SK-N-DZ (cell line): Measurements from ENCODE around the gene CRYBG3. TPM values are rescaled to one million over a fixed set of nuclear protein-coding genes. Genes with fewer than 3 reads are reported as not detected.
"Not testable (repeated sequence)": the region's sequence is repeated elsewhere in the genome, so short reads cannot be mapped to it uniquely, and the experiment has no call there.

ENCODE experiments used
- DNase-seq: peaks from one replicate; pipeline ENCODE4 v3.0.0-alpha.2; 2015; ENCODE audit warnings: low spot score
- polyA plus RNA-seq, 2 experiments: library from polyadenylated mRNA; depleted of rRNA; stranded (reverse); fragments of >200 nt; gene quantifications; 2 replicates each; pipeline ENCODE4 v1.2.3, GENCODE V29; 2014

The CRYBG3 gene
- 3.7 and 3.9 TPM in 2 replicates for polyA plus RNA-seq (2014; cell fraction: cytosol; rRNA removed)
- polyA plus RNA-seq (2014; cell fraction: nucleus; rRNA removed) = 5.5 and 6.7 TPM in 2 replicates

DNA sequence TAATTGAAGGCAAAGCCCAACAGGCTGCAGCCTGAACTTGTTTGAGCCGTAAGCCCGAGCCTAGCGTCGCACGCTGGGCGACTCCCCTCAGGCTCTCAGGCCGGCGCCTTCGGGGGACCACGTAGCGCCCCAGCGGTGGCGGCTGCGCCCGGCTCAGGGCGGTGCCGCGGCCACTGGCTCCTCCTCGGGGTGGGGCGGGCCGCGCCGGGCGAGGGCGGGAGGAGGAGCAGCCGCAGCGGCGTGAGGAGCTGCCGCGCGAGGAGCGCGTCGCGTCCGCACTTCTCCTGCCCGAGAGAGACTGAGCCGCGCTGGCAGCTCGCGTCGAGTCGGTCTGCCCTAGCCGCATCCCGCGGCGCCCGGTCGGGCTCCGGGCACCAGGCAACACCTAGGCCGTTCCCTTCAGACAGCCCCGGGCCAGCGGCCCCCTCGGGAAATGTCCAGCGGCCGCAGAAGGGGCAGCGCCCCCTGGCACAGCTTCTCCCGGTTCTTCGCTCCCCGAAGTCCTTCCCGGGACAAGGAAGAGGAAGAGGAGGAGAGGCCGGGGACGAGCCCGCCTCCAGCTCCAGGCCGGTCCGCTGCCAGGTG, at the start of gene CRYBG3:
TSS of gene CRYBG3 (plus strand) at position 238 of the 585 bp plus-strand sequence. CDS start at position 434, 196 bp downstream.
- peak; percentile 73 for DNase-seq

- DNase-seq = no peak
Observed at GRCh38 chr3:97772926-97773325, 48.9 kb upstream of the CRYBG3 start.

DNA sequence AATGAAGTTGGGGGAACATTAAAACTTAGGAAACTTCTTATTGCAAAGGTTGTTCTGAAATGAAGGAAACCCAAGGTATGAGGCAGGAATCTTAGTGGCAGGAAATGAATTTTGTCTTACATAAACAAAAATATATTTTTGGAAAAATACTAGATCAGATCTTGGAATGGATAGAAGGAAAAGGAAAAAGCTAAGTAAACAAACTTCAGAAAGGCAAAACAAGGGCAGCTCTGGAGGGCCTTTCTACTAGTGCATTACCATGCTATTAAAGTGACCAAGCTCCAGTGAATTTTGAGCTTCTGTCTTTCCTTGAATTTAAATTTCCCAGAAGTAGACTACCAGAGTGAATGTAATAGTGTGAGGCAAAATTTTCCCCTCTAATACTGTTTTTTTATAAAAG, 43.7 kb upstream of the CRYBG3 start:
- DNase-seq = no peak

DNA sequence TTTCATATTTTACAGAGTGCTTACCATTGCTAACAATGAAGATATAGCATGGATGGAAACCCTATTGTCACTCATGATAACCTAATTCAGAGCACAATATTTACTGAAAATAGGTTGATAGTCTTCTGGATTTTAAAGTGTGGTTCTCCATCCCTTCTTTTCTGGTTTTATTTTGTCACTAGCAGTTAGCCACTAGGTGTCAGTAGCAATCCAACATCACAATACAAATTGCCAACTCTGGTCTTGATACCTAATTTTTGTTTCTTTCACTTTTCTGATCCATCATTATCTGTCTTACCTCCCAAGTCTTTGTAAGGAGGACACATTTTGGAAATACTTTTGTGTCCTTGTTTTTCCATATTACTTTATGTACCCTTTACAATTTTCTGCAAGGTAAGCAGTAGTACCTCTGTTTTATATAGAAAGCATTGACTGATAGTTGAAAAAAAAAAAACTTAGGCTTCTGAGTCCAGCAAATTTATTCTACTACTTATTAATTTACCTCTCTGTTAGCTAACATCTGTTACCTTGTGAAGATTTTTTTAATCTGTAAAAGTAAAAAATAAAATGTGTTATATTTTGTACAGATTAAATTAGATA, 28.3 kb upstream of the CRYBG3 start:
- DNase-seq = peak; percentile 63

- DNase-seq = no peak
Observed at GRCh38 chr3:97795951-97796350, 25.9 kb upstream of the CRYBG3 start.

DNA sequence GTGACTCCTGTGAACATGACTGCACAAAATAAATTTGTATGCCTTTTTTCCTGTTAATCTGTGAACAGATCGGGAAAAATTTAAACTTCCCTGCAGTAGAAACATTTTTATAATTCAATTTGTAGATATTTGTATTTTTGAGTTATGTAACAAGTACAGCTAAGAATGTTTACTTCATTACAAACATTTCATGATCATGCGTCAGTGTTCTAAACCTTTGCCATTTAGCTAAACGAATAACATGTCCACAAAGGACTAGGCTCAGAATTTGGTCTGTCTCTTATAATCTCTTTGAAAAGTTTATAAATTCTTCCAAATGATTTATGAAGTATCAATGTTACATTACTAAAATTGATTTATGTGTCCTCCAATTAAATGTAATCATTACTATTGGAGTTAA, 17.3 kb upstream of the CRYBG3 start:
- DNase-seq = no peak

DNA sequence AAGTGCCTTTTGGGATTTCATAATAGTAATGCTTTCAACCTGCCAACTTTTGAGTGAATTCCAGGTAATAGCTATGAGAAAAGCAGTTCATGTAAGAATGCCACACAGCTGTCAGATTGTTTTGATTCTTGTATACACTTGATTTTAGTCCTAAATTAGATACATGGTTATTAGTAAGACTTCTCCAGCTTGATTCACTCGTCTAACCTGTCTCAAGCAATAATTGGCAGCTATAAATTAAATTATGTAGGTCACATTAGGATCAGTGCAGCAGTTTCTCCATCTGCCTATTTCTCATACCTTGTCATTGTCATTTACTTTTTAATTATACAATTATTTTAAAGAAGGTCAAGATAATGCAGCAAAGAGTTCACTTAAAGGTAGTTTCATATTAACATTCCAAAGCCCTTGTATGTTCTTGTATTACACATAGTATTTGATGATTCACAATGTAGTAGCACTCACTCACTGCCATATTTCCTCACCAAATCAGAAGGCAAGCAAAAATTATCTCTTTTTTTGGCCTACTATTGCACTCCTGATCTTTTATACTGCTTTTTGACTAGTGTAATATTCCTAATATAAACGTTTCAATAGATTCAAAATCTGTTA, 10.9 kb upstream of the CRYBG3 start:
- no peak for DNase-seq

DNA sequence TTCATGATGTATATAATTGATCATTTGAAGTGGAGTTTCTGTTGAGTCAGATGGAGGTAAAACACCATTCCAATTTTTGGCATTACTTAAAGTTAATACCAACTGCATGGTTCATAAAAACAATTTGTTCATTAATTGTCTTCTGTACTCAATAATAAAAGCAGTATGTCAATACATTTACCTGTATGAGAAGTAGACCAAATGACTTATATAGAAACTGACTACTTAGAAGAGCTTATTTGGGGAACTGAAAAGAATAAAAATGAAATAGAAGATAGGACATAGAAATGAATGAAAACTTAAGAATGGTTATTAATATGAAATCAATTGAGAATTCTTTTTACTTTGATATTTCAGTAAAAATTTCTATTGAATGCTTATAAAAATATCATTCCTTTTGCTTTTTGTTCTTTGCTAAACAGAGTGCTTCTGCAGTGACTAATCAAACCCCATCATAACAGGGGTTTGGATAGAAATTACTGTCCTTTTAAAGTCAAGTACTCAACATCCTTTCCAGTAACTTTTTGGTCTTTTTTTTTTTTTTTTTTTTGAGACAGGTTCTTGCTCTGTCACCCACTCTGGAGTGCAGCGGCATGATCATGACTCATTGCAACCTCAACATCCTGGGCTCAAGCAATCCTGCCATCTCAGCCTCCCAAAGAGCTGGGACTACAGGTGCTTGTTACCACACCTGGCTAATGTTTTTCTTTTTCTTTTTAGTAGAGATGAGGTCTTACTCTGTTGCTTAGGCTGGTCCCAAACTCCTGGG, 6.5 kb upstream of the CRYBG3 start:
- DNase-seq = no peak

DNA sequence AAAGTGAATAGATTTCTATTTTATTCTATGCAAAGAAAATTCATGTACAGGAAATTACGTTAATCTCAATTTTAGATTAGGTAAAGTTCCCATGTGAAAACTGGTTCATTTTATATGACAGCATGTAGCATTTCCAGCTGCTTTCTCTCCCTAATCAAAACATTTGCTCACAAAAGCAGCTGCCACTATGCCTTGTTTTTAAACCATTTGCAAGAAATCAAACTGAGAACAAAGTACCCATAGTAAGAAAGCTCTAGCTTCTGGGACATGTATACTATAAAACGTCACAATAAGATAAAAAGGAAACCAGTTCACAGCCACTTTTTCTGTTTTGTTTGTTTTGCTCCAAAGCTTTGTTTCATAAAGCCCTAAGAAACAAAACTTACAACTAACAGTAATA, 5.0 kb upstream of the CRYBG3 start:
- no peak for DNase-seq

GRCh38 chr3:97817965-97818364, 3.8 kb upstream of the CRYBG3 start:
- DNase-seq = peak; percentile 61

DNA sequence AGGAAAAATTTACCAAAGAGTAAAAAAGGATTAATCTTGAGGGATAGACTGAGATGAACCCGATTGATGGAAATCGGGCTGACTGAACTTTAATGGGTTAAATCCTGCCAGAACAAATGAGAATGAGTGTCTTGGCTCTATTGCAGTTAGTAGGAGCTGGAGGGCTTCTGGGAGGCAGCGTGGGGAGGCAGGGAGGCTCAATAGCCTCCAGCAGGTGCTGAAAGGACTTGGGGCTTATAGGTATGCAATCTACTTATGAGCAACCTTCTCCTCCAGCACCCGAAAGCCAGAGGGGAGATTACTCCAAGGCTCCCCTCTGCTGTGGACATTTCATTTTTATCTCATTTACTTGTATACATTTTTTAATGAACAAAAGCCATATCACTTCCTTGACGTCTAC, 1.0 kb upstream of the CRYBG3 start:
- no peak for DNase-seq

GRCh38 chr3:97821287-97821773, 481 bp upstream of the CRYBG3 start:
- no peak for DNase-seq

GRCh38 chr3:97822359-97822775, 556 bp downstream of the CRYBG3 start:
- peak; percentile 29 for DNase-seq

- DNase-seq = no peak
Observed at GRCh38 chr3:97823046-97824004, 1.5 kb downstream of the CRYBG3 start.

- DNase-seq = no peak
Observed at GRCh38 chr3:97825101-97825500, 3.3 kb downstream of the CRYBG3 start.

- no peak for DNase-seq
Observed at GRCh38 chr3:97827741-97828471, 6.1 kb downstream of the CRYBG3 start.

- DNase-seq = no peak
Observed at GRCh38 chr3:97829198-97829597, 7.4 kb downstream of the CRYBG3 start.

GRCh38 chr3:97830638-97831037, 8.8 kb downstream of the CRYBG3 start:
- DNase-seq = no peak

GRCh38 chr3:97831140-97831539, 9.3 kb downstream of the CRYBG3 start:
- DNase-seq = no peak

DNA sequence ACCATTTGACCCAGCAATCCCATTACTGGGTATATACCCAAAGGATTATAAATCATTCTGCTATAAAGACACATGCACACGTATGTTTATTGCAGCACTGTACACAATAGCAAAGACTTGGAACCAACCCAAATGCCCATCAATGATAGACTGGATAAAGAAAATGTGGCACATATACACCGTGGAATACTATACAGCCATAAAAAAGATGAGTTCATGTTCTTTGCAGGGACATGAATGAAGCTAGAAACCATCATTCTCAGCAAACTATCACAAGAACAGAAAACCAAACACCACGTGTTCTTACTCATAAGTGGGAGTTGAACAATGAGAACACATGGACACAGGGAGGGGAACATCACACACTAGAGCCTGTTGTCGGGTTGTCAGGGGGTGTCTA, 11.4 kb downstream of the CRYBG3 start:
- DNase-seq = not testable (repeated sequence)
